ENCODE results near the gene GYG1. TPM values are rescaled to one million over a fixed set of nuclear protein-coding genes. Genes with fewer than 3 reads are reported as not detected.
"Not testable (repeated sequence)": the region's sequence is repeated elsewhere in the genome, so short reads cannot be mapped to it uniquely, and the experiment has no call there.

Gene GYG1
- total RNA-seq, 1 donor from 2014 or later = 171 TPM

DNA sequence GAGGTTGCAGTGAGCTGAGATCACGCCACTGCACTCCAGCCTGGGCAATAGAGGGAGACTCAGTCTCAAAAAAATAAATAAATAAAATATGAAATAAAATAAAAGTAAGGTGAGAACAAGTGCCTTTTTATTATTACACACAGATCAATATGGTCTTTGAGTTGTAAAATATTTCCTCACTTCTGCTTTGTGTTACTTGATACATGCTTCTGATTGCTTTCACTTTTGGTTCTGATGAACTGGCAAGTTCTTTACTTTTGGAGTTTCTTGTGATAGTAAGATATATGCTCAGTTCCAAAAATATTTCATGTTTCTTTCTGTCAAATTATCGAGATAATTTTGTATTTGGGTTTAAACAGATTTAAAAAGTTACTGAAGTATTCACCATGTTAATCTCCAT lies 16.6 kb upstream of the GYG1 start:
- no peak for DNase-seq
- intact Hi-C loops (cut with DNase I) = loop anchor here (10.0 kb wide), 1 partner anchor 50 kb away; no protein-coding TSS in a partner anchor
- ATAC-seq (ENCODE audit: poor library complexity) = peak; percentile 12

DNA sequence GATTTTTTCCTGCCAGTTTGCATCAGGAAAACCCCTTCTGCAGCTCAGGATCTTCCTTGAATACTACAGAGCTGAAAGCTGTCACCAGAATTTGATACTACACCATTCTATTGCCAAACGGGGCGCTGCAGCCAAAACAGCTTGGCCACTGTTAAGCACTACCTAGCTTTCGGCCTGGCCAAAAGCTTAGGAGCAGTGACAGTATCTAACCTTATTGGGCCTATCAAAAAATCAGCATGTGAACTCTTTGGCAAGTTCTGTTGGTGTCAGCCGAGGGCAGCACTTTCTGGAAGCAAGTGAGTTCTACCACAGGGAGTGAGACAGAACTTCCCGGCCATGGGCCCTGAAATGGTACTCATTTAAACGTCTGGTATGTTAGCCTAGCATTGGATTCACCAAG lies 16.1 kb upstream of the GYG1 start:
- intact Hi-C loops (cut with DNase I) = loop anchor here (10.0 kb wide), 1 partner anchor 50 kb away; no protein-coding TSS in a partner anchor
- ATAC-seq (ENCODE audit: poor library complexity) = peak; percentile 97
- peak; percentile 79 for DNase-seq

DNA sequence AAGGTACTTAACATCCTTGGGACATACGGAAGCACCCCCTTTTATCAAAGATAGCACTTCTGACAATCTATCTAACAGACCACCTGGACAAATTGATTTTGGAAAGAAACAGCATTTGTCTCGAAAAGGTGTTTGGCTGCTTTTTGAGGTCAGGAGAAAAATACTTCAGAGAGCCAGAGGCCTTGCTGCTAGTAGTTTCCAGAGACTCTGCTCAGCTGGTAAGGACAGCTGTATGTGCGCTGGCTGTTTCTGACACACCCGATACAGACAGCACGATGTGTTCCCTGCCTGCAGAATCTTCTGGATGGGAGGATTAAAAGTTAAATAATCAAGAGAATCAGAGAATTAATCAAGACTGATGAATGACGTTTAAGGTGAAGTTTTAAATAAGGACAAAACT lies 15.6 kb upstream of the GYG1 start:
- ATAC-seq (ENCODE audit: poor library complexity) = peak; percentile 90
- no peak for DNase-seq
- intact Hi-C loops (cut with DNase I) = loop anchor here (10.0 kb wide), 1 partner anchor 49 kb away; no protein-coding TSS in a partner anchor

DNA sequence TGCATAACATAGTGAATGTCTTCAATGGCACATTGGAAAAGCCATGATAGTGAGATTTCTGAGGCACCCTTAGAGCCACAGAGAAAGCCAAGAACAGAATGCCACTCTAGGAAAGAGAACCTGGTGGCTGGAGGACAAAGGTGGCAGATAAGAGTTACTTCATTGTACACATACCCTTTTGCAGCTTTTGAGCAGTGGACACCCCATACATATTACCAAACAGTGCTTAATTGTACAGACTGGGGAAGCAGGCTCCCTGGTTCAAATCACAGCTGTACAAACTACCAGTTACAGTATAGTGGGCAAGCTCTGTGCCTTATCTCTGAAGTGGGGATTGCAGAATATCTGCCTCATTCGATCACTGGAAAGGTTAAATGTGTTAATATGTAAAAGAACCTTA lies 10.1 kb upstream of the GYG1 start:
- ATAC-seq (ENCODE audit: poor library complexity) (no peak), DNase-seq (no peak)
- intact Hi-C loops (cut with DNase I) = no loop called here

DNA sequence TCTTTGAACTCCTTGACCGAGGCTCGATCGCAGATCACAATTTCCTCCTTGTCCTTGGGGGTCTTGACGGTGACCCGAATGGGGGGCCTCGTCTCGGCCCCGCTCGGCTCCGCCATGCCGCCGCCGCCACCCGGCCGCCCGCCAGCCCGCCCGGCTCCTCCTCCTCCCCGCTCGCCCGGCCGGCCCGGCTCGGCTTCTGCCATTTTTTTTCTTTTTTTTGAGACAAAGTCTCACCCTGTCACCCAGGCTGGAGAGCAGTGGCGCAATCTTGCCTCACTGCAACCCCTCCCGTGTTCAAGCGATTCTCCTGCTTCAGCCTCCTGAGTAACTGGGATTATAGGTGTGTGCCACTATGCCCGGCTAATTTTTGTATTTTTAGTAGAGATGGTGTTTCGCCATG lies 3.8 kb upstream of the GYG1 start:
- ATAC-seq (ENCODE audit: poor library complexity); DNase-seq; intact Hi-C loops (cut with DNase I): not testable (repeated sequence)

DNA sequence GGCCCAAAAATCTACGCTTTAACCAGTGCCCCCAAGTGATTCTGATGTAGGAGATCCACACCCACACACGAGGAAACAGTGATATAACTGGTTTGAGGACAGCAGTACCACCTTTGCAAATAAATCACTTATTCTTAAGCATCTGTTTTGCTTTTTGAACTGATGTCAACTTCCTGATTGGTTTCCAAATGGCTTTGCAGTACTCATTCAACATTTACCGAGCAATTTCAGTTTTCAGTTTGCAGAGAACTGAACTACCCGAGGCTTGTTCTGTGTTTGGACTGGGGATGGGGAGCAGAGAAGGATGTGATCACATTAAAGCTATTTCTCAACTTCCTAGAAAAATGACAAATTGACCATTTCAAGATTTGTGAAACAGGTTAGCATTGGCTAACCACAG lies 1.1 kb upstream of the GYG1 start:
- ATAC-seq (ENCODE audit: poor library complexity) (no peak), DNase-seq (no peak)
- intact Hi-C loops (cut with DNase I) = no loop called here

DNA sequence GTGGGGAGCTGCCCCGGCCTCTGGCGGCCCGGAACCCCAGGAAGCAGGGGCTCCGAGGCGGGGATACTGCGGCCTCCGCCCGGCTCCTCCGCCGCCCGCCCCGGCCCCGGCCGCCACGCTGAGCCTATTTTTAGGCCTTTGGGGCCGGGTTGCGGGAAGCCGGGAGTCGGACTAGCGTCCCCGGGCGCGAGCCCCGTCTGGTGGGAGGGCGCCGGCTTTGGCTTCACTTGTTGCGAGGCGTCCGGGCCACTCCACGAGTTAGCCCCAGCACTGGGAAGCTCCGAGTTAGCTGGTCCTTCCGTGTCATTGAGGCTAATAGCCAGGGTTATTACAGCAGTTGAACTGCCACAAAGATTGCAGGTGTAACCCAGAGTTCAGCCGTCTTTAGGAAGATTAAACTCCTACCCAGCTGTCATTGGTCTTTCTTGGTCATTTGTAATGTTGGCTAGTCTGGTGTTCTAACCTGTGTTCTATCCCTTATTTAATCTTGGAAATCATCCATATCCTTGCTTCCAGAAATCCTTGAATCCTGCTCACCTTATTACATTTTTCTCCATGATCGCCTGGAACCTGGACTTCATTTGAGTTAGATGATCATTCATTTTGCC lies 791 bp downstream of the GYG1 start:
- DNase-seq (peak; percentile 74), ATAC-seq (ENCODE audit: poor library complexity) (peak; percentile 74)
- intact Hi-C loops (cut with DNase I) = no loop called here

DNA sequence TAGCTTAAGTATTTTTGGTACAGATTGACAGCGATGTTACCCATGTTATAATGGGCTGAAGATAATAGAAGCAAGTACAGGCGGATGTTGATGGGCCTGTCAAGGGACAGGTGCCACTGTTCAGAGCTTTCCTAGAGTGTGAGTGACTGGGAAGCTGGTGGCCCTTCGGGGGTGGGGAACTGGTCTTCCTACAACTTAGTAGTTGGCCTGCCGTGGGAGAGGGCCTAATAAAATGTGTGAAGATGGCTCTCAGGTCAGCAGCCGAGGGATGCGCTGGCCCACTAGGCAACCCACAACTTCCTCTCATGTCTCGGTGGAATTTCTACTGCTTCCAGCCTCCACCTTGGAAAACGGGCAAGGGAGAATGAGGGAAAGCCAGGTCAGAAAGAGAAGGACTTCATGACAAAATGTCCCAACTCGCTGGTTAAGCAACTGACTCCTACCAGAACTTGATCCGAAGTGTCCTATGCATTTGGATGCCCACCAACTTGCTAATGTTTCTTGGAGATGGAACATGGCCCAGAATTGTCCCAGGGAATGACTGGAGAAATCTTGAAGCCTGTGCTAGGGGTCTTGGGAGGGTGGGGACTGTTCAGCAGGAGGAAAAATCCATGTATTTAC lies 1.4 kb downstream of the GYG1 start:
- intact Hi-C loops (cut with DNase I) = no loop called here
- DNase-seq = no peak
- ATAC-seq (ENCODE audit: poor library complexity) = no peak

DNA sequence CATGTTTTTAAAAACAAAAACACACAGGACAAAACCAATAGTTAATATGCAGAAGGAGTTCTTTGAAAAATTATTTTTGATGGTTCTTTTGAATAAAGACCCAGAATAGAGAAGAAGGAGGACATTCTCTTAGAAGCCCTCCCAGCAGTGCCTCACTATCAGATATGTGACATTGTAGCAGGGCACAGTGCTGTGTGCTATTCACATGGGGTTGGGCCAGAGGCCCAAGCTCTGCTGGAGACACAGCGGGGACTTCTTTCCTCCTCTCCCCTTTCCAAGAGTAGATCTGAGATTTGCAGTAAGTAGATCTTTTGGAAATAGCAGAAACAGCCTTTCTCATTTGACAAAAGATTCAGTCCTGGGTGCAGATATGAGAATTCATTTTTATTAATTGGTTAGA lies 6.3 kb downstream of the GYG1 start:
- ATAC-seq (ENCODE audit: poor library complexity) (peak; percentile 73), DNase-seq (no peak)
- intact Hi-C loops (cut with DNase I) = no loop called here

DNA sequence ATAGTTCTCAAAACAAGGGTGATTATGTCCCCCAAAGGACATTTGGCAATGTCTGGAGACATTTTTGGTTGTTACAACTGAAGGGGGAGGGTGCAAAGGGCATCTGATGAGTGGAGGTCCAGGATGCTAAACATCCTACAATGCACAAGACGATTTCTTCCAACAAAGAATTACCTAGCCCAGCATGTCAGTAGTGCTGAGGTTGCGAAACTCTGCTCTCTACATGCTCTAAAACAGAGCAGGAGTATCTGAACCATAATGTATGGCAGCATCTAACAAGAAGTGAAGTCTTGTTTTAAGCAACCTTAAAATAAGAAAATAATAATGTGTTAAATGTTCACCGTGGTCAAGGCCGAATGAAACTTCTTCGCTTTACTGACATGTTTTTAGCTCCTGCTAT lies 7.0 kb downstream of the GYG1 start:
- DNase-seq = no peak
- intact Hi-C loops (cut with DNase I) = no loop called here
- ATAC-seq (ENCODE audit: poor library complexity) = peak; percentile 28

DNA sequence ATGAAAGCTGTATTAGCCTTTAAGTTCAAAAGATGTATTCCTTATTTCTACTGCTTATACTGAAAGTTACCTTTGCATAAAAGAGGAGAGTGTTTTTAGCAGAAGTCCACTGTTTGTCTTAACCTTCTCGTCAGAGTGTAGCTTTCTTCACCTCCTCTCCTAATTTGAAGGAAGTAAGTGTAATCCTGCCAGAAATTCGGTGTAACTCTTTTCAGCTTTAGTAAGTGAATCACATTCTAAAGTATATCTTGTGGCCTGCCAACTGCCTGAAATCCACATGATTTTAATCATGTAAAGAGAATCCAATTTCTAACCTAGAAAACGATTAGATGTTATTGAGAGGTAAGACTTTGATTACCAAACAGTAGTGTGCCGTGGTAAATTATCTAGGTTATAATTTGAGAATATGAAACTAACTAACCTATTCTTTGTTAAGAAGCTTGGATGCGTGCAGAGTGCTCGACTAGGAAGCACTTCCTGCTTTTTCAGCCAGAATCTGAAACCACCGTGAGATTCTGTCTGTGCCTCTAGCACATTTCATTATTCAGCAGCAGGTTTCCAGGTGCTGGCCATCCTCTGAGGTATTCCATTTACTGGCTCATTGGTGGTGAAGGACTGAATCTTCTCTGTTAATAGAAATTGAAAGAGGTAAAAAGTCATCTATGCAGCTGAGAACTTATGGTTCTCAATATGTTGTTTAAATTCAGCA lies 7.5 kb downstream of the GYG1 start:
- intact Hi-C loops (cut with DNase I) = no loop called here
- DNase-seq (no peak), ATAC-seq (ENCODE audit: poor library complexity) (peak; percentile 24)

DNA sequence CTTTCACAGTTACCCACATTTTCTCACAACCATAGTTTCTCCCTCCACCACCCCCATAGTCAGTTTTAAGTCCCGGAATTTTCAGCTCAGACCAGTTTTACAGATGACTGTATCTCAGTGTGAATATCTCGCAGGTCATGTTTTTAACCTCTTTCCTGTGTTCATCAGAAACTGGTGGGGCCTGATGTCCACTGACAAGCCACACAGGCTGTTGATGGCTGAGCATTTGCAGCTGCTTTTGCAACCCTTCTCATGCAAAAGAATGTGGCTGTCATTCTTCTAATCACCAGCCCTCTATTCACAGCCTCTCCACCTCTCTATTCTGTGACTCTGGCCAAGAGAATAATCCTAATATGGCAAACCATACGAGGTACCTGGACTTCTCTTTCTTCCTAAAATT lies 8.5 kb downstream of the GYG1 start:
- DNase-seq (no peak), ATAC-seq (ENCODE audit: poor library complexity) (peak; percentile 71)
- intact Hi-C loops (cut with DNase I) = no loop called here

DNA sequence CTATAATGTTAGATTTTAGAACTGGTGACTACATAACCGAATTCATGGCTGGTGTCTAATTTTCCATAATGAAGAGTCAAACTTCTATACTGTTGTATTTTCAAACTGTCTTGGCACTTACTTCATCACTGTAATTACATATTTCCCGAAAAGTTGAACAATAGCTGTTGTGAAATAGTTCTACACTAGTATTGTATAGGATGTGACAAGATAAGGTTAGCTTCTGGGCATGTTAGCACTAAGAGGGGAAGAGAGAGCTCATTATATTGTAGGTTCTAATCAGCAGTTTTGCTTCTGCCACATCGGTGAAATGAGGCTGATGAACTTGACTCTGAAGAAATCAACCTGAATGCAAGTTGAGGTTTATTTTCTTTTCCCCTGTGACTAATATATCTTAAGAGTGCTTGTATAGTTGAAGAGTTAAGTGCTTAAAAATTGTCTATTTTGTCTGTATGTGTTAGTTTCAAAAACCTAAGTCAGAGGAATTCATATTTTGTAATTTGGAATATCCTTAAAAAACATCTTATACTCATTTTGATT lies 8.9 kb downstream of the GYG1 start:
- intact Hi-C loops (cut with DNase I) = no loop called here
- ATAC-seq (ENCODE audit: poor library complexity) (no peak), DNase-seq (no peak)

DNA sequence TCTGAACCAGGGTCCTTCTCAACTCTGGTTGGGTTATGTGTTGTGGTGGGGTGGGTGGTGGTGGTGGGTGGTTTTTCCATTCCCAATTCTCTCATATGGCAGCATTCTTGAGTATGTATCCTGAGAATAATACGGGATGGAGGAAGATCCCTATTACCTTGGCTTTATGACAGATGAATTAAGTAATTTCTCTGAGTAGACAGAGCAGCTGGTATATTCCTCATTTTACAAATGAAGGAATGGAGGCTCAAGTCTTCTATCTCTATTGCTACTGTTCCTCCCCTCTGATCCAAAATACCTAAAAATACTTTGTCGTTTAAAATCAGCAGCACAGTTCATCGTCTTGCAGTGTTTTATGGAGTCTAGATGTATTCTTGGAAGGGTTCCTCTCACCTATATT lies 10.4 kb downstream of the GYG1 start:
- DNase-seq (no peak), ATAC-seq (ENCODE audit: poor library complexity) (no peak)
- intact Hi-C loops (cut with DNase I) = no loop called here

DNA sequence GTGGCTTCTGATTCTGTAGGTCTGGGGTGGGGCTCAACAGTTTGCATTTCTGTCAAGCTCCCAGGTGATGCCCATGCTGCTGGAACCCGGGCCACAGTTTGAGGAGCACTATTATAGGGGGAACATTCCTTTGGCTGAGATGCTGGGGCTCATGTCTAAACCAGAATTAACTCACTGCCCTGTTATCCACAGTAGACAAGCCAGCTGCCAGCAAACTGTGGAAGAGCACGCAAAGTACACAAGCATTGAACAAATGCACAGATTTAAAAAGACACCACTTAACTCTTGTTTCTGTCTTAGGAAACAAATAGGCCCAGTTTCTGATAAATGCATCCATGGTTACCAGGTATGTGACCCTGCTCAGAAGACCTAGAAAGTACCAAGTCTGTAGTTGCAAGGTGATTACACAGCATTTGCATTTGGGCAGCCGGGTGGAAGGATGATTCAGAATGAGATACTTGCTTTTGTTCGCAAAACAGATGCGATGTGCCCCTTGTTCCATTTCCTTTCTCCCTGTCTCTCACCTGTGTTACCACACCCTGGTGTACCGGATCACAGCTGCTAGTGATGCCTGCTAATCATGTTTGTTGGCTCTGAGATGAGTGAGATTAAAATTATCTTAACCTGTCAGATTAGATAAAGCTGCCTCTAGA lies 12.4 kb downstream of the GYG1 start:
- DNase-seq (no peak), ATAC-seq (ENCODE audit: poor library complexity) (peak; percentile 25)
- intact Hi-C loops (cut with DNase I) = no loop called here

DNA sequence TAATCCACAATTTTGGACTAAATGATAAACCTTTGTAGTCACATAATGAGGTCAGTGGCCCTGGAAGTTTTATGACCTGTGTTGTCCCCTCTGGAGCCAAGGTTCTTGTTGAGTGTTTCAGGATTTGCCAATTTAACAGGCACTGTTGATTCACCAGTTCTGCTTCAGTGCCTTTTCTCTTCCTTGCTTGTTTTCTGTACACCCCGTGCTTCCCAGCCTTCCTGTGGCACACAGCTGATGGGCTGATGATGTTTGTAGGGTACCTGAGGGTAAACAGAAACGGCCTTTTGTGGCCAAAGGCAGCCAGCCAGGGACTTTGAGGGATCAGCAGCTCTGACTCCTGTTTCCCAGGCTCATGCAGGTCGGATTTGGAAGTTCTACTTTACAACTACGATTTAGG lies 13.3 kb downstream of the GYG1 start:
- intact Hi-C loops (cut with DNase I) = no loop called here
- peak; percentile 63 for ATAC-seq (ENCODE audit: poor library complexity)
- no peak for DNase-seq

DNA sequence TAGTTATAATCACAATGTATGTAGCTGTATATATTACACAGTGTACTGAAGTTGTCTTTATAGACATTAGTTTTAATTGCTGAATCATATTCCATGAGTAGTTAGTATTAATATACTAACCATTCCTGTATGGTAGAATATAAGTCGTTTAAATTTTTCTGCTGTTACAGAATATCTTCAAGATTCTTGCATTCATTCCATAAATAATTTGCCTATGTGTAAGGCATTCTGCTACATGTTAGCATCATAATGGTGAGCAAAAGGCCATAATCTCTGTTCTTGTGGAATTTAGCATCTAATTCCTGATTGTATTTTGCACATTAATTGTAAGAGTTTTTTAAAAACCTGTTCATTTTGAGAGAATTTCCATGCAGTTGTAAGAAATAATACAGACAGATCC lies 14.1 kb downstream of the GYG1 start:
- ATAC-seq (ENCODE audit: poor library complexity) (no peak), DNase-seq (no peak)
- intact Hi-C loops (cut with DNase I) = no loop called here

DNA sequence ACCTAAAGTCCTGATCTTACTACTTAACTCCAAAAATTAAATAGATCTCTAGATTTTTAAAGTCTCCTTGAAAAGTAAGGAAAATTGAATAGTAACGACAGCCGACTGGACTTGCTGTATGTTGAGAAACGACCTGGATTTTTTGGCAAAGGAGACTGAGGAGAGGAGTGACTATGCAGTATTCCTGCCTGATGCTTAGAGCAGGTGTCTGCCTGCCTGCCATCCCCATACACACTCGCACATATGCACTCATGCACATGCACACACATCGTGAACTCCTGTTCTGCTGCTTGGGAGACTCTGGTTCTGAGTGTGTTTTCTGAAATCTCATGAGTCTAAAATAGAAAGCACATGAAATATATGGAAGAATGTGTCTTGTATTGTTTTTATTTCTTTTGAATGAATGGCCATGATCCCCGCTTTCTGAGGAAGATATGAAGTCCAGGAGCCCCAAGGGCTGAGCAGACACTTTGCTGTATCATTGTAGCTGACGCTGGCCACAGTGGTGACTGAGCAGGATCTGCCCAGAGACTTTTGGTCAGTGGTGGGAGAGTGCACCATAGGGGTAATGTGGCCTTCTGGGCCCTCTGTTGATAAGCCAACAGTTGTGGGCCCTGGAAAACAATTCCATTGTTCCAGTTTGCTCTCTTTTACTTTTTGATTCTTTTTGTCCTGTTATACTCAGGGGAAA lies 16.4 kb downstream of the GYG1 start:
- ATAC-seq (ENCODE audit: poor library complexity) = no peak
- intact Hi-C loops (cut with DNase I) = no loop called here
- DNase-seq = no peak

DNA sequence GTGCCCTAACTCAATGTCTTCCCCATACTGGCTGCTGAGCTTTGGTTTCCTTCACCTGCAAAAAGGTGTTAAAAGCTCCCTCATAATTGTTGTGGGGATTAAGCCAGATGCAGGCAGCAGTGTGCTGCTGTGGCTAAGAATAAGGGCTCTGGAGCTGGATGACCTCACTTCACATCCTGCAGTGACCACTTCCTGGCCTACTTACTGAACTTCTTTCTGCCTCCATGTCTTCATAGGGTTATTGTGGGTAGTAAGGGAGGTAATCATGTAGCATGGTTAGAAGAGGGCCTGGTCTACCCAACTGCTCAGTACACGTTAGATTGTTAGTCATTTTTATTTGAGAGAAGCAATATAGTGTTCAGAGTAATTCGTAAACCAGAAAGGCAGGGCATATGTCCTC lies 18.4 kb downstream of the GYG1 start:
- no peak for DNase-seq
- no peak for ATAC-seq (ENCODE audit: poor library complexity)
- intact Hi-C loops (cut with DNase I) = no loop called here
